HCT116 (cell line): ENCODE data around the gene VDAC2. TPM values are rescaled to one million over a fixed set of nuclear protein-coding genes. Genes with fewer than 3 reads are reported as not detected.

ENCODE experiments used
- ATAC-seq: fragments of 200-7000 bp; cut with Tn5 transposase; 2 replicates; pipeline ENCODE4 v1.9.1; 2020; ENCODE audit warnings: mild to moderate bottlenecking, moderate library complexity
- BruUV-seq: library from RNA; stranded (reverse); fragments of 400-500 nt; replicated peaks from 2 replicates; lab custom pipeline; 2021; lab: Mats Ljungman, UMichigan
- CTCF ChIA-PET: fragments of 300-600 bp; sonication (Branson Sonifier 250); formaldehyde crosslinking; loops from one replicate; lab custom pipeline; 2021; ENCODE audit warnings: antibody characterized with exemption; lab: Charles Lee
- POLR2A ChIA-PET: fragments of 300-600, 350-600 bp; sonication (Branson Sonifier 250); formaldehyde crosslinking; loops from one replicate; lab custom pipeline; 2021; ENCODE audit warnings: antibody characterized with exemption; lab: Charles Lee
- RAD21 ChIA-PET, 2 experiments: fragments of 300-600 bp; sonication (Branson Sonifier 250); formaldehyde crosslinking; loops; one replicate each; lab custom pipeline; 2023; ENCODE audit warnings: low total read pairs in 2 of 2; ENCODE audit not compliant: uncharacterized antibody in 2 of 2, unreplicated experiment in 2 of 2, low non-redundant PET in 1 of 2; lab: Charles Lee
- DNase-seq: peaks from one replicate; pipeline ENCODE4 v3.0.0-alpha.2; 2010; ENCODE audit warnings: low read depth, low spot score
- H2AFZ ChIP-seq: fragments of 200-600 bp; shearing (Covaris generic), sonication (generic); 2 replicates; pipeline ENCODE4 v1.6.1; 2017; ENCODE audit warnings: low read depth, mixed run types, mixed read lengths, antibody characterized with exemption, low read length; ENCODE audit not compliant: poor library complexity, severe bottlenecking
- H3K27ac ChIP-seq: 2 replicates; pipeline ENCODE4 v1.5.1; 2012; ENCODE audit warnings: low read depth, low read length
- H3K27me3 ChIP-seq: fragments of 200-600 bp; sonication (generic); 2 replicates; pipeline ENCODE4 v1.6.1; 2016; ENCODE audit warnings: mixed run types, low read length, mixed read lengths; ENCODE audit not compliant: insufficient read depth
- H3K36me3 ChIP-seq, 2 experiments: fragments of 200-500 bp in 1 of 2; fragments of 200-600 bp in 1 of 2; sonication (Bioruptor generic) in 1 of 2; sonication (generic) in 1 of 2; 2 replicates each; pipeline versions ENCODE4 v1.5.1 to v1.6.1; 2014 to 2016; ENCODE audit warnings: low read length in 2 of 2, inconsistent platforms in 1 of 2, mixed read lengths in 1 of 2, mixed run types in 1 of 2; ENCODE audit not compliant: insufficient read depth in 2 of 2, control insufficient read depth in 1 of 2
- H3K4me1 ChIP-seq, 2 experiments: fragments of 200-600 bp in 1 of 2; sonication (generic) in 1 of 2; 2 replicates each; pipeline versions ENCODE4 v1.5.1 to v1.6.1; 2012 to 2017; ENCODE audit warnings: low read length in 2 of 2, inconsistent platforms in 1 of 2, mild to moderate bottlenecking in 1 of 2, mixed read lengths in 1 of 2, mixed run types in 1 of 2, moderate library complexity in 1 of 2; ENCODE audit not compliant: insufficient read depth in 2 of 2, control insufficient read depth in 1 of 2
- H3K4me2 ChIP-seq: fragments of 200-600 bp; sonication (generic); 2 replicates; pipeline ENCODE4 v1.6.1; 2017; ENCODE audit warnings: mixed run types, low read length, mixed read lengths
- H3K4me3 ChIP-seq, 2 experiments: fragments of 200-600 bp in 1 of 2; sonication (generic) in 1 of 2; replicated peaks in 1 of 2; 2 replicates each; pipeline ENCODE4 v1.5.1; 2011 to 2016; ENCODE audit warnings: low read length in 2 of 2, control low read depth in 1 of 2, low read depth in 1 of 2, mild to moderate bottlenecking in 1 of 2, mixed read lengths in 1 of 2, mixed run types in 1 of 2
- H3K79me2 ChIP-seq: fragments of 200-600 bp; sonication (generic); 2 replicates; pipeline ENCODE4 v1.6.1; 2017; ENCODE audit warnings: mild to moderate bottlenecking, mixed run types, low read length, moderate library complexity, mixed read lengths; ENCODE audit not compliant: insufficient read depth
- H3K9ac ChIP-seq: fragments of 200-600 bp; sonication (generic); 2 replicates; pipeline ENCODE4 v1.6.1; 2016; ENCODE audit warnings: low read length, mixed read lengths
- H3K9me2 ChIP-seq: fragments of 200-600 bp; sonication (generic), shearing (Covaris generic); 2 replicates; pipeline ENCODE4 v1.6.1; 2017; ENCODE audit warnings: mixed run types, mild to moderate bottlenecking, moderate library complexity; ENCODE audit not compliant: insufficient read depth
- H3K9me3 ChIP-seq, 2 experiments: fragments of 200-500 bp in 1 of 2; fragments of 200-600 bp in 1 of 2; sonication (Bioruptor generic) in 1 of 2; sonication (generic) in 1 of 2; 2 replicates each; pipeline ENCODE4 v1.6.1; 2014 to 2017; ENCODE audit warnings: low read length in 2 of 2, mixed read lengths in 2 of 2, inconsistent platforms in 1 of 2, low read depth in 1 of 2, mild to moderate bottlenecking in 1 of 2, mixed run types in 1 of 2, moderate library complexity in 1 of 2; ENCODE audit not compliant: control insufficient read depth in 1 of 2, insufficient read depth in 1 of 2
- H4K20me1 ChIP-seq: fragments of 200-600 bp; sonication (generic), shearing (Covaris generic); 2 replicates; pipeline ENCODE4 v1.6.1; 2017; ENCODE audit warnings: mixed run types, mild to moderate bottlenecking, moderate library complexity; ENCODE audit not compliant: insufficient read depth
- CBX3 ChIP-seq: IDR thresholded peaks from 2 replicates; pipeline ENCODE4 v1.6.1; 2012; ENCODE audit warnings: low read depth
- CEBPB ChIP-seq: IDR thresholded peaks from 2 replicates; pipeline ENCODE4 v1.6.1; 2012; ENCODE audit warnings: low read depth
- EGR1 ChIP-seq: IDR thresholded peaks from 2 replicates; pipeline ENCODE4 v1.6.1; 2012; ENCODE audit warnings: low read depth
- ELF1 ChIP-seq: IDR thresholded peaks from 2 replicates; pipeline ENCODE4 v1.6.1; 2012; ENCODE audit warnings: low read depth, borderline replicate concordance
- EZH2phosphoT487 ChIP-seq: fragments of 200-600 bp; IDR thresholded peaks from 2 replicates; pipeline ENCODE4 v1.6.1; 2018; ENCODE audit warnings: antibody characterized with exemption, borderline replicate concordance
- POLR2A ChIP-seq: IDR thresholded peaks from 2 replicates; pipeline ENCODE4 v1.7.0; 2011; ENCODE audit warnings: borderline replicate concordance; ENCODE audit not compliant: insufficient read depth, insufficient read length; ENCODE audit errors: extremely low read depth
- POLR2AphosphoS5 ChIP-seq: IDR thresholded peaks from 2 replicates; pipeline ENCODE4 v1.6.1; 2011; ENCODE audit warnings: mild to moderate bottlenecking, low read depth, low read length, moderate library complexity
- SIN3A ChIP-seq: IDR thresholded peaks from 2 replicates; pipeline ENCODE4 v1.6.1; 2012; ENCODE audit warnings: low read depth
- SP1 ChIP-seq: IDR thresholded peaks from 2 replicates; pipeline ENCODE4 v1.6.1; 2012; ENCODE audit warnings: low read depth
- TCF7L2 ChIP-seq: IDR thresholded peaks from 2 replicates; pipeline ENCODE4 v1.7.0; 2011; ENCODE audit warnings: borderline replicate concordance, inconsistent platforms; ENCODE audit not compliant: insufficient read depth, insufficient read length; ENCODE audit errors: extremely low read depth
- ZBTB33 ChIP-seq: IDR thresholded peaks from 2 replicates; pipeline ENCODE4 v1.6.1; 2011; ENCODE audit warnings: mild to moderate bottlenecking, low read length, moderate library complexity; ENCODE audit not compliant: insufficient replicate concordance; ENCODE audit errors: extremely low read depth
- intact Hi-C: fragments of 100-400 bp; cut with micrococcal nuclease; formaldehyde crosslinking; loops from 2 replicates; pipeline ENCODE4 v1.10.0; 2022
- total RNA-seq: library from RNA; stranded (reverse); gene quantifications from one replicate; pipeline ENCODE4 v1.2.1, GENCODE V29; 2021; ENCODE audit not compliant: unreplicated experiment
- TF ChIP-seq, protein P1 (sequence below): IDR thresholded peaks from 2 replicates; pipeline ENCODE4 v1.6.1; 2012
- TF ChIP-seq, protein P2 (sequence below): IDR thresholded peaks from 2 replicates; pipeline ENCODE4 v1.6.1; 2012

Gene VDAC2
- total RNA-seq, 1 experiment from 2014 or later: 289 TPM

DNA sequence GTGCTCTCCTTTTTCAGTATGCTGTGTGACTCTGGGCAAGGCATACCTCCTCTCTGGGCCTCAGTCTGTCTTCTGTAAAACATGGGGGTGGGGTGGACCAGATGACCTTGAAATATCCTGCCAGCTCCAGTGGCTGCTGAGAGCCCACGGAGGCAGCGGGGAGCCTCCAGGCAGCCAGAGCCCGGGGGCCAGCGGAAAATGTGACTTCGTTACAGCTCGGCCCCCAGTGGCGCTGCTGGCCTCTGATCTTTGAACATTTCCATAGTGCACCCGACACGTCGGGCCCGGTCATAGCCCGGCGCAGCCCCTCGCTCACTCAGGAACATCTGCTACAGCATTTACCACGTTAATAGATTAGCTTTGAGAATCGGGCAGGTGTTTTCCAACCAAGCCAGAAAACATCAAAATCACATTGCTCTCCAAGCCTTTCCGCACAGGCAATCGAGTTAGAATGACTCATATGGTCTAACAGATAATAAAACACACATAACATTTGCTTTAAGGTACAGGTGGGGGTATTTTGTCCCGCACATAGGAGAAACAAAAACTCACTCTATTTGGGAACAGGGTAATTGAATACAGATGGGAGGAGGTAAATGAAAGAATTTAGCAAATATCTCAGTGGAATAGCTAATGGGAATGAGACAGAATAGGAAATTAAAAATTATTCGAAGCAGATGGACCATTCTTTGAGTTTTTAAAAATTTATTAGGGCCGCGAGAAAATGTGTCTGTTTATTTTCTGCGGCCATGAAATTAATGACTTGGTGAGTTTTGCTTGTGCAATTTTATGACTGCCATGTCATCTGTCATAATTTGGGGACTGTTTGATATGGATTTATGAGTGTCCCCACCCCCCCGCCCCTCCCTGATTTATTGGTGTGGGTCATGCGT, 51.5 kb downstream of the VDAC2 start:
- H3K9ac ChIP-seq: no peak overlapping the region
- H2AFZ ChIP-seq: peak overlapping the region; percentile 78
- no peaks in the 10 kb centered on the region for H3K9me2 ChIP-seq
- H3K9me3 ChIP-seq: 0 out of 4 replicates have a peak, but pooled peaks cover 0 to 3% of the 10 kb centered on the region in 2 experiments
- H3K4me2 ChIP-seq: peak overlapping the region; percentile 72
- ATAC-seq: no peak
- peaks cover 5 to 23% of the 10 kb centered on the region in 2 experiments; a peak in 3 of 4 replicates for H3K4me1 ChIP-seq
- TF ChIP-seq SIN3A: no peak
- peak; percentile 49 for TF ChIP-seq TCF7L2
- BruUV-seq: no TSS peak
- peak overlapping the region in 1 of 2 experiments; percentile 32; a peak in 1 of 4 replicates for H3K4me3 ChIP-seq
- DNase-seq: no peak
- POLR2A ChIA-PET: no interaction called here
- intact Hi-C loops: no loop called here
- no peak overlapping the region for H3K27ac ChIP-seq
- H3K27me3 ChIP-seq: no peaks in the 10 kb centered on the region
- RAD21 ChIA-PET: no interaction called here
- no peaks in the 10 kb centered on the region for H3K36me3 ChIP-seq
- H4K20me1 ChIP-seq: no peaks in the 10 kb centered on the region
- CTCF ChIA-PET: interaction anchor here (2.0 kb wide), 1 partner anchor 14 kb away, joined by 5 read pairs; no protein-coding TSS in a partner anchor
- no peaks in the 10 kb centered on the region for H3K79me2 ChIP-seq

DNA sequence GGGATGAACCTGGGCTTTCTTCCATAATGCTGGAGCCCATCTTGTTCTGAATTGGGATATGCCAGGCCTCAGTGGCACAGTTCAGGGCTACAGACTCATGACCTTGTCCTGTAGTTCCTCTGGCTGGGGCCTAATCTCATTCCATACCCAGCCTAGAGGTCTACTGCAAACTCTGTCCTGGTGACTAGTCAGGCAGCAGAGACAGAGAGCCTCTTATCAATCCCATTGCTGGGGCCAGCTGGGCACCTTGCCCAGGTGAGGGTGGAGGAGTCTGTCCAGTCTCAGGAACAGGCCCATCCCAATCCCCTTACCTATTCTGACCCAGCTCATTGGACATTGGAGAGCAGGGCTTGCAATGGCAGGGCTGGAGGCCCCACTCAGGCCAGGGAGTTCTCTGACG, 53.2 kb downstream of the VDAC2 start:
- Histone ChIP-seq H3K4me1 (peaks cover 5 to 23% of the 10 kb centered on the region in 2 experiments; a peak in 3 of 4 replicates), H3K9ac (no peak overlapping the region), H3K4me3 (no peak overlapping the region), H3K9me3 (0 out of 4 replicates have a peak, but pooled peaks cover 0 to 3% of the 10 kb centered on the region in 2 experiments), H3K27me3 (no peaks in the 10 kb centered on the region), H3K79me2 (no peaks in the 10 kb centered on the region), H3K9me2 (no peaks in the 10 kb centered on the region), H3K36me3 (no peaks in the 10 kb centered on the region), H2AFZ (no peak overlapping the region), H3K4me2 (no peak overlapping the region), H3K27ac (no peak overlapping the region), H4K20me1 (no peaks in the 10 kb centered on the region)
- no TSS peak for BruUV-seq
- ATAC-seq (peak; percentile 28; the same call in 1 of the 2 replicates), DNase-seq (no peak)
- intact Hi-C loops: no loop called here
- POLR2A ChIA-PET: no interaction called here
- RAD21 ChIA-PET: no interaction called here
- CTCF ChIA-PET: interaction anchor here (1.3 to 2.0 kb wide), 2 partner anchors 12 to 28 kb away, joined by 3 to 5 read pairs; partner anchors contain the start of gene COMTD1
- TF ChIP-seq EGR1 (no peak), CBX3 (no peak), ZBTB33 (no peak), ELF1 (no peak), SIN3A (no peak), POLR2AphosphoS5 (no peak), EZH2phosphoT487 (no peak), SP1 (no peak), CEBPB (no peak), POLR2A (no peak)
- TF ChIP-seq, protein P1, sequence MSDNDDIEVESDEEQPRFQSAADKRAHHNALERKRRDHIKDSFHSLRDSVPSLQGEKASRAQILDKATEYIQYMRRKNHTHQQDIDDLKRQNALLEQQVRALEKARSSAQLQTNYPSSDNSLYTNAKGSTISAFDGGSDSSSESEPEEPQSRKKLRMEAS: no peak
- TF ChIP-seq, protein P2, sequence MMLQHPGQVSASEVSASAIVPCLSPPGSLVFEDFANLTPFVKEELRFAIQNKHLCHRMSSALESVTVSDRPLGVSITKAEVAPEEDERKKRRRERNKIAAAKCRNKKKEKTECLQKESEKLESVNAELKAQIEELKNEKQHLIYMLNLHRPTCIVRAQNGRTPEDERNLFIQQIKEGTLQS: no peak
